Measurements from ENCODE around the gene ISLR2. TPM values are rescaled to one million over a fixed set of nuclear protein-coding genes. Genes with fewer than 3 reads are reported as not detected.

ISLR2 gene
- total RNA-seq, 1 donor from 2014 or later, result 6.1 TPM

DNA sequence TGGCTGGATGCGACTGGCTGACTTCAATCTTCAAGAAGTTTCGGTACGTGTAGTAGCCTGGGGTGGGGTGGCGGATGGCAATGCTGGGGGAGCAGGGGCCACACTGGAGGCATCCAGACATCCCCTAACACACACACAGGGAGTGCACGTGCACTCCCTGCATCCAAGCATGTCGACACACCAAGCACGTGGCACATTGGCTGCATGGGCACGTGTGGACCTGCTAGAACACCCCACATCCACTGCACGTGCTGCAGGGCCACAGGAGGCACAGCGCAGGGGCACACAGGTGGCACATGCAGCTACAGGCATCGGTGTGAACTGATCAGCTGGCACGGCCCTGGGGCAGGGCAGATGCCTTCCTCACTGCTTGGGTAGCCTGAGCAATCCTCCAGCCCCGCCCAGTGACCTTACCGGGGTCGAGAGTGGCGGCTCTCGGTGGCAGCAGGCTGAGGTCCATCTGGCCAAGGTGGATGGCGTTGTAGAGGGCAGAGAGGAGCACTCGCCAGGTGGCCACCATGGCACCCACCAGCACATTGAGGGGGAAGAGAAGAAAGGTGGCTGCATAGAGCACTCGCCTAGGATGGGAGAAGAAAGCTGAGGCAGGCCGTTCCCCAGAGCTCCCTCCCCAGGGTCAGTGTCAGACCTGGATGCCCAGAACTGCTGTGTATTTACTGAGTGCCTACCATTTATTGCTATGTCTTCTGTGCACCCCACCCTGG, 50.7 kb downstream of the ISLR2 start:
- peaks cover 52% of the 10 kb centered on the region for H3K4me1 Mint-ChIP-seq (ENCODE audit: unreplicated experiment)
- peaks cover 5% of the 10 kb centered on the region for H3K36me3 Mint-ChIP-seq (ENCODE audit: unreplicated experiment)
- peak overlapping the region; percentile 95 for H3K27ac Mint-ChIP-seq (ENCODE audit: unreplicated experiment)

DNA sequence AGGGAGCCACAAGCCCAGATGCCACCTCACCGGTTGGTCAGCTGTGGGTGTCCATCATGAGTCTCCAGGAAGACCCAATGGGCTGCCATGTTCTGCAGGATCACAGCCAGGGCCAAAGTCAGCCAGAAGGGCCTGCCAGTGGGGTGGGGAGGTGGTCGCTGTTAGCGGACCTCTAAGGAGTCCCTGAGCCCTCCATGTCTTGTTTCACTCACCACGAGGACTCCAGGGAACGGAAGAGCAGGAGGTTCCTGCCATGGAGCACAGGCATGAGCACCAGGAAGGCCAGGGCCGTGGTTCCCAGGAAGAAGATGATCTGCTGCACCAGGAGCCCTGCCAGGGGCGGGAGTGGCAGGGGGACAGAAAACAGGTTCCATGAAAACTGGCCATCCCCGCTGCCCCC, 51.7 kb downstream of the ISLR2 start:
- no peaks in the 10 kb centered on the region for H3K27me3 Mint-ChIP-seq (ENCODE audit: unreplicated experiment)
- H3K9me3 Mint-ChIP-seq (ENCODE audit: unreplicated experiment), result no peaks in the 10 kb centered on the region
- H3K4me3 Mint-ChIP-seq (ENCODE audit: unreplicated experiment), result no peak overlapping the region
- H3K36me3 Mint-ChIP-seq (ENCODE audit: unreplicated experiment), result peaks cover 2% of the 10 kb centered on the region
- TF ChIP-seq, protein P1, sequence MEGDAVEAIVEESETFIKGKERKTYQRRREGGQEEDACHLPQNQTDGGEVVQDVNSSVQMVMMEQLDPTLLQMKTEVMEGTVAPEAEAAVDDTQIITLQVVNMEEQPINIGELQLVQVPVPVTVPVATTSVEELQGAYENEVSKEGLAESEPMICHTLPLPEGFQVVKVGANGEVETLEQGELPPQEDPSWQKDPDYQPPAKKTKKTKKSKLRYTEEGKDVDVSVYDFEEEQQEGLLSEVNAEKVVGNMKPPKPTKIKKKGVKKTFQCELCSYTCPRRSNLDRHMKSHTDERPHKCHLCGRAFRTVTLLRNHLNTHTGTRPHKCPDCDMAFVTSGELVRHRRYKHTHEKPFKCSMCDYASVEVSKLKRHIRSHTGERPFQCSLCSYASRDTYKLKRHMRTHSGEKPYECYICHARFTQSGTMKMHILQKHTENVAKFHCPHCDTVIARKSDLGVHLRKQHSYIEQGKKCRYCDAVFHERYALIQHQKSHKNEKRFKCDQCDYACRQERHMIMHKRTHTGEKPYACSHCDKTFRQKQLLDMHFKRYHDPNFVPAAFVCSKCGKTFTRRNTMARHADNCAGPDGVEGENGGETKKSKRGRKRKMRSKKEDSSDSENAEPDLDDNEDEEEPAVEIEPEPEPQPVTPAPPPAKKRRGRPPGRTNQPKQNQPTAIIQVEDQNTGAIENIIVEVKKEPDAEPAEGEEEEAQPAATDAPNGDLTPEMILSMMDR (IDR thresholded peaks at IDR 0.05), result no peak
- H3K27ac Mint-ChIP-seq (ENCODE audit: unreplicated experiment), result no peak overlapping the region
- DNase-seq (ENCODE audit: extremely low spot score, unreplicated experiment), result no peak
- peaks cover 41% of the 10 kb centered on the region for H3K4me1 Mint-ChIP-seq (ENCODE audit: unreplicated experiment)

More for the DNA sequence above, 50.7 kb downstream of the ISLR2 start:
- no peaks in the 10 kb centered on the region for H3K27me3 Mint-ChIP-seq (ENCODE audit: unreplicated experiment)
- no peak overlapping the region for H3K4me3 Mint-ChIP-seq (ENCODE audit: unreplicated experiment)
- DNase-seq (ENCODE audit: extremely low spot score, unreplicated experiment), result no peak
- H3K9me3 Mint-ChIP-seq (ENCODE audit: unreplicated experiment), result no peaks in the 10 kb centered on the region
- TF ChIP-seq, protein P1 (IDR thresholded peaks at IDR 0.05), result no peak

DNA sequence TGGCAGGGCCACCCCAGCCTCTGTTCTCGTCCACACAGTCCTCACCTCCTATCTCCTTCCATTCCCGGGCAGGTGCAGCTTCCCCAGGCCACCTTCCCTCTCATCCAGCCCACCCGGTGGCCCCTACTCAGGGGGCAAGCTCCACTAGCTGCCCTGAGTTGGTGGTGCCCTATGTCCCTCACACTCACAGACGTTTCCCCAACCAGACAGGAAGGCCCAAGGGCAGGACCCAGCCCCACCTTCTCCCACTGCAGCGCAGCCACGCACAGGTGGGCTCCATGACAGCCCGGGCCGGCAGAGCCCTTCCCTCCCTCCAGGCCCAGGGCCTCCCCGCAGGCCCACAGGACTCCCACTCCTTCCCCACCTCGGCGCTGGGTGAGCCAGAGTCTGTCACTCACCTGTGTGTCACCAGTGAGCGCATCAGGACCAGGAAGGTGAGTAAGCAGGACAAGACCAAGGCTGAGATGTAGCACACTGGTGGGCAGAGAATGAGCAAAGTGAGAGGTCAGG, 54.3 kb downstream of the ISLR2 start:
- Mint-ChIP-seq H3K27me3 (ENCODE audit: unreplicated experiment) (no peaks in the 10 kb centered on the region), H3K27ac (ENCODE audit: unreplicated experiment) (no peak overlapping the region), H3K4me3 (ENCODE audit: unreplicated experiment) (no peak overlapping the region), H3K9me3 (ENCODE audit: unreplicated experiment) (no peaks in the 10 kb centered on the region), H3K36me3 (ENCODE audit: unreplicated experiment) (peaks cover 2% of the 10 kb centered on the region), H3K4me1 (ENCODE audit: unreplicated experiment) (peaks cover 18% of the 10 kb centered on the region)
- no peak for DNase-seq (ENCODE audit: extremely low spot score, unreplicated experiment)
- TF ChIP-seq, protein P1 (IDR thresholded peaks at IDR 0.05), result no peak

DNA sequence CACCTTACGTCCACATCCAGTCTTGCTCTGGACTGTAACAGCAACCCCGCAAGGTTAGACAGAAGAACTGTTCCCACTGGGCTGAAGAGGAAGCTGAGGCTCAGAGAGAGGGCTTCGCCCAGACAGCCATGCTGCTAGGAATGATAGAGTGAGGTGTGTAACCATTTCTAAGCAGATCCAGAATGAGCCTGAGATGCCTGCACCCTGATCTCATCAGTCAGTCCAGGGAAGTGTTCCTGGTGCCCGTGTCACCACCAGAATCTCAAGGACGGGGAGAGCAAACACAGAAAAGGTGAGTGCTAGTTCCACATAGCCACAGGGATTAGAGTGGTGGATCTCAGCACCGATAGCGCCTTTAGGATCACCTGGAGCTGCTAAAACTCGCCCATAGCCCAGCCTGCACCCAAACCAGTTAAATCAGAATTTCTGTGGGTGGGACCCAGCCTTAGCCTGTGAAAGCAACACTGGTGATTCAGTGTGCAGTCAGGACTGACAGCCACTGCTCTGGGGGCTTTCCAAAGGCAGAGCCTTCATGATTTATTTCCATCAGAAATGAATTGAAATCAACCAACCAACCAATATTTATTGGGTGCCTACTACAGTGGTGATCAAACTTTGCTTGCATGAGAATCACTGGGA, 55.4 kb downstream of the ISLR2 start:
- Mint-ChIP-seq H3K36me3 (ENCODE audit: unreplicated experiment) (peaks cover 2% of the 10 kb centered on the region), H3K4me1 (ENCODE audit: unreplicated experiment) (peaks cover 6% of the 10 kb centered on the region), H3K4me3 (ENCODE audit: unreplicated experiment) (no peak overlapping the region), H3K9me3 (ENCODE audit: unreplicated experiment) (no peaks in the 10 kb centered on the region), H3K27me3 (ENCODE audit: unreplicated experiment) (no peaks in the 10 kb centered on the region), H3K27ac (ENCODE audit: unreplicated experiment) (no peak overlapping the region)
- no peak for DNase-seq (ENCODE audit: extremely low spot score, unreplicated experiment)
- TF ChIP-seq, protein P1 (IDR thresholded peaks at IDR 0.05), result no peak

Other genes with a start within 250 kb of the ISLR2 start
- gene LOXL1, start 204.1 kb upstream of the ISLR2 start, total RNA-seq, result 398 and 417 TPM in 2 replicates
- gene STOML1, start 138.3 kb upstream of the ISLR2 start, total RNA-seq, result 17.1 and 18.3 TPM in 2 replicates
- gene PML, start 135.9 kb upstream of the ISLR2 start, total RNA-seq, result 60.6 and 63.1 TPM in 2 replicates
- gene GOLGA6A, start 48.0 kb upstream of the ISLR2 start, total RNA-seq, result 0.21 TPM in 1 of 2 replicates, not detected in the other
- 108 and 110 TPM in 2 replicates for gene ISLR, start 43.1 kb downstream of the ISLR2 start, total RNA-seq
- gene STRA6, start 72.2 kb downstream of the ISLR2 start, total RNA-seq, result 23.2 and 25.8 TPM in 2 replicates
- gene CCDC33, start 105.7 kb downstream of the ISLR2 start, total RNA-seq, result not detected in 2 replicates
- gene CYP11A1, start 237.1 kb downstream of the ISLR2 start, total RNA-seq, result not detected in 2 replicates

Measured in osteocyte (in vitro differentiated cells).